Ovary (tissue), 3 donors: ENCODE data around the gene TRMT5.

Experiments used
- CTCF ChIP-seq, 3 donors: fragments of 450-650 bp in 2 of 3; fragments of 200-600 bp in 1 of 3; IDR thresholded peaks; one replicate each; pipeline versions ENCODE4 v1.5.1 to v1.8.0; 2016 to 2022; ENCODE audit warnings: antibody characterized with exemption in 3 of 3, mild to moderate bottlenecking in 1 of 3
- POLR2A ChIP-seq: fragments of 450-650 bp; IDR thresholded peaks from one replicate; pipeline ENCODE4 v1.6.1; 2017; ENCODE audit warnings: antibody characterized with exemption, mild to moderate bottlenecking, moderate library complexity
- donor health status: DM: no; HTN: no; CAD: no.

- TF ChIP-seq CTCF (IDR thresholded peaks at IDR 0.05): no peak
- TF ChIP-seq POLR2A: no peak
Measured at GRCh38 chr14:60986500-60986899, 5.6 kb upstream of the TRMT5 start.
